PFSK-1 (cell line): ENCODE results near the gene OR52E1.

Experiments
- FOXP2 ChIP-seq: optimal IDR thresholded peaks from 2 replicates; pipeline ENCODE3; 2011; ENCODE audit warnings: borderline replicate concordance, control low read depth, inconsistent platforms; ENCODE audit not compliant: insufficient read depth; ENCODE audit errors: extremely low read length, extremely low read depth
- POLR2AphosphoS5 ChIP-seq: IDR thresholded peaks from 2 replicates; pipeline ENCODE4 v1.6.1; 2012; ENCODE audit warnings: low read depth, mild to moderate bottlenecking, control low read depth, low read length, moderate library complexity
- REST ChIP-seq, 2 experiments: IDR thresholded peaks; 2 replicates each; pipeline versions ENCODE4 v1.6.1 to v1.8.0; 2011 to 2012; ENCODE audit warnings: low read depth in 2 of 2, low read length in 2 of 2, control low read depth in 1 of 2, inconsistent platforms in 1 of 2, mild to moderate bottlenecking in 1 of 2, moderate library complexity in 1 of 2; ENCODE audit not compliant: insufficient read depth in 1 of 2
- SIN3A ChIP-seq: IDR thresholded peaks from 2 replicates; pipeline ENCODE4 v1.6.1; 2012; ENCODE audit warnings: mild to moderate bottlenecking, low read length, moderate library complexity, borderline replicate concordance; ENCODE audit not compliant: insufficient read depth
- TAF1 ChIP-seq: IDR thresholded peaks from 2 replicates; pipeline ENCODE4 v1.6.1; 2012; ENCODE audit warnings: low read length, control low read depth, borderline replicate concordance; ENCODE audit not compliant: insufficient read depth

OR52E1 gene

GRCh38 chr11:5040876-5041275 lies 28.5 kb upstream of the OR52E1 start:
- TF ChIP-seq TAF1 (no peak), FOXP2 (no peak), SIN3A (no peak), REST (IDR thresholded peaks at IDR 0.05; ENCODE audit: insufficient read depth in 1 of 2, low read depth in 2 of 2, low read length in 2 of 2) (no peak)

GRCh38 chr11:5042091-5042490 lies 27.3 kb upstream of the OR52E1 start:
- TF ChIP-seq POLR2AphosphoS5 (no peak), REST (IDR thresholded peaks at IDR 0.05; ENCODE audit: insufficient read depth in 1 of 2, low read depth in 2 of 2, low read length in 2 of 2) (no peak), FOXP2 (no peak), TAF1 (no peak), SIN3A (no peak)

GRCh38 chr11:5043380-5043779 lies 26.0 kb upstream of the OR52E1 start:
- TF ChIP-seq SIN3A, result no peak
- no peak for TF ChIP-seq POLR2AphosphoS5
- no peak for TF ChIP-seq TAF1
- no peak for TF ChIP-seq REST (IDR thresholded peaks at IDR 0.05; ENCODE audit: insufficient read depth in 1 of 2, low read depth in 2 of 2, low read length in 2 of 2)
- TF ChIP-seq FOXP2, result no peak

GRCh38 chr11:5046226-5046625 lies 23.1 kb upstream of the OR52E1 start, which contains the start of gene OR52J3:
Gene OR52J3 (plus strand): TSS chr11:5046526. CDS start chr11:5046526, 0 bp downstream.
- no peak for TF ChIP-seq POLR2AphosphoS5
- TF ChIP-seq TAF1, result no peak
- TF ChIP-seq FOXP2, result no peak
- TF ChIP-seq SIN3A, result no peak
- TF ChIP-seq REST (IDR thresholded peaks at IDR 0.05; ENCODE audit: insufficient read depth in 1 of 2, low read depth in 2 of 2, low read length in 2 of 2), result no peak

GRCh38 chr11:5046754-5047330 lies 22.5 kb upstream of the OR52E1 start:
- TF ChIP-seq POLR2AphosphoS5, result no peak
- no peak for TF ChIP-seq REST (IDR thresholded peaks at IDR 0.05; ENCODE audit: insufficient read depth in 1 of 2, low read depth in 2 of 2, low read length in 2 of 2)
- no peak for TF ChIP-seq SIN3A
- TF ChIP-seq TAF1, result no peak
- TF ChIP-seq FOXP2, result no peak
